ENCODE data around the gene MYO15A. TPM values are rescaled to one million over a fixed set of nuclear protein-coding genes. Genes with fewer than 3 reads are reported as not detected.

MYO15A gene
- total RNA-seq, 4 donors from 2014 or later, result 0.30 to 0.68 (median 0.50) TPM

GRCh38 chr17:18106211-18106610 lies 2.3 kb upstream of the MYO15A start:
- intact Hi-C loops (cut with DNase I; ENCODE audit: low total_unique reads), result no loop called here
- no peak for TF ChIP-seq POLR2A (IDR thresholded peaks at IDR 0.05)
- TF ChIP-seq CTCF (IDR thresholded peaks at IDR 0.05), result no peak
- 82 to 93% methylated on average over 9 of the region's 9 CpGs for WGBS, 2 donors

GRCh38 chr17:18107061-18107790 lies 1.3 kb upstream of the MYO15A start:
- intact Hi-C loops (cut with DNase I; ENCODE audit: low total_unique reads), result no loop called here
- TF ChIP-seq CTCF (IDR thresholded peaks at IDR 0.05) (no peak), POLR2A (IDR thresholded peaks at IDR 0.05) (no peak)
- H3K4me3 ChIP-seq (ENCODE audit: low read depth, poor library complexity, severe bottlenecking), result no peak overlapping the region
- WGBS, 2 donors, result 88 to 90% methylated on average over 12 to 14 of the region's 14 CpGs
- no peak for DNase-seq (ENCODE audit: low spot score in 2 of 2)

More at GRCh38 chr17:18106211-18106610, 2.3 kb upstream of the MYO15A start:
- no peak overlapping the region for H3K4me3 ChIP-seq (ENCODE audit: low read depth, poor library complexity, severe bottlenecking)
- no peak for DNase-seq (ENCODE audit: low spot score in 2 of 2)

- intact Hi-C loops (cut with DNase I; ENCODE audit: low total_unique reads), result no loop called here
- TF ChIP-seq CTCF (IDR thresholded peaks at IDR 0.05) (no peak), POLR2A (IDR thresholded peaks at IDR 0.05) (no peak)
- no peak overlapping the region for H3K4me3 ChIP-seq (ENCODE audit: low read depth, poor library complexity, severe bottlenecking)
- no peak for DNase-seq (ENCODE audit: low spot score in 2 of 2)
- WGBS, 2 donors, result 66 to 79% methylated on average over 4 of the region's 6 CpGs
These were observed 585 bp upstream of the MYO15A start for GRCh38 chr17:18107971-18108370.

DNA sequence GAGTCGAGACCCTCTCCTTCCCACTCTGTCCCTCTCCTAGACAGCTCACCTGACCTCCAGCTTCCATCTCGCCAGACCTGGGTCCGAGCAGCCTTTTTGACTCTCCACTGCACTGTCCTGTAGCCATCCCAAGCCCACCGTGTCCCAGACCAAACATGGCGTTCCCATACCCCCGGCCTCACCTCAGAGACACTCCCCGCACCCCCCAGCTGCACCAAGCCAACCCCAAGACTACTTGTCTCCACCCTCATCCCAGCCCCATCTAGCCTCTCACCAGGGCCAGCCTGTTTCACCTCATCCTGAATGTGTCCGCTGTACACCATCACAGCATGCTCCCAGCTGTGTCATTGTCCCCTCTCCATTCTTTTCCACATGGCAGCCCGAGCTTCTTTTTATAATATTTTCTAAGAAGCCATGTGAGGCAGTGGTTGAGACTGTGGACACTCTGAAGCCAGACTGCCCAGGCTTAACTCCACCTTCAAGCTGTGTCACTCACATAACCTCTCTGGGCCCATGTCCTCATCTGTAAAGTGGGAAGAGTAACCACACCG lies 1.5 kb downstream of the MYO15A start:
- TF ChIP-seq POLR2A (IDR thresholded peaks at IDR 0.05) (no peak), CTCF (IDR thresholded peaks at IDR 0.05) (no peak)
- 76 to 80% methylated on average over 10 of the region's 10 CpGs for WGBS, 2 donors
- intact Hi-C loops (cut with DNase I; ENCODE audit: low total_unique reads), result no loop called here
- DNase-seq (ENCODE audit: low spot score in 2 of 2), result no peak
- H3K4me3 ChIP-seq (ENCODE audit: low read depth, poor library complexity, severe bottlenecking), result no peak overlapping the region

GRCh38 chr17:18110636-18111145 lies 2.1 kb downstream of the MYO15A start:
- H3K4me3 ChIP-seq (ENCODE audit: low read depth, poor library complexity, severe bottlenecking), result no peak overlapping the region
- WGBS, 2 donors, result 68 to 80% methylated on average over 4 of the region's 4 CpGs
- DNase-seq (ENCODE audit: low spot score in 2 of 2), result no peak
- TF ChIP-seq CTCF (IDR thresholded peaks at IDR 0.05), result no peak
- no peak for TF ChIP-seq POLR2A (IDR thresholded peaks at IDR 0.05)
- intact Hi-C loops (cut with DNase I; ENCODE audit: low total_unique reads), result no loop called here
